Gastroesophageal sphincter (tissue), 3 donors: ENCODE measurements around the gene COMMD9.

ENCODE experiments used
- EP300 ChIP-seq: sonication (generic); formaldehyde crosslinking; IDR thresholded peaks from one replicate; pipeline ENCODE4 v1.6.1; 2017; ENCODE audit warnings: antibody characterized with exemption, mild to moderate bottlenecking
- TF ChIP-seq, protein P1 (sequence below), 4 experiments: fragments of 200-600 bp in 2 of 4; fragments of 450-650 bp in 2 of 4; sonication (generic) in 1 of 4; IDR thresholded peaks; one replicate each; pipeline ENCODE4 v1.5.1; 2017 to 2019; ENCODE audit warnings: antibody characterized with exemption in 4 of 4, mild to moderate bottlenecking in 2 of 4, moderate library complexity in 2 of 4

DNA sequence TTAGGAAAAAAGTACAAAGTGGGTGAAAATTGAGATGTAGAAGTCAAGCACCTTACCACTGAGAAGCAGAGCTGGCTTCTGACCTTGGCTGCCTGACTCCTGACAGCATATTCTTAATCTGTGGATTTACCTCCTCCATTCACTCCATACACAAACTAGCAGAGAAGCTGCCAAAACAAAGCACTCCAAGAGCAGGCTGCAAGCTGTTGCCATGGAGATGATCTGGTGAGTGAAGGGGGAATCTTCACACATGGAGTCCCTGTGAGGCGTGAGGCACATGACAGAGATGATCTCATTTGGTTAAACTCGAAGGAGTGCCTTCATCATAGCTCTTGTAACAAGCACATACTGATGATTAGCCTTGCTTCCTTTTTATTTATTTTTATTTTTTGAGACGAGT is 16.1 kb downstream of the COMMD9 start:
- TF ChIP-seq, protein P1, sequence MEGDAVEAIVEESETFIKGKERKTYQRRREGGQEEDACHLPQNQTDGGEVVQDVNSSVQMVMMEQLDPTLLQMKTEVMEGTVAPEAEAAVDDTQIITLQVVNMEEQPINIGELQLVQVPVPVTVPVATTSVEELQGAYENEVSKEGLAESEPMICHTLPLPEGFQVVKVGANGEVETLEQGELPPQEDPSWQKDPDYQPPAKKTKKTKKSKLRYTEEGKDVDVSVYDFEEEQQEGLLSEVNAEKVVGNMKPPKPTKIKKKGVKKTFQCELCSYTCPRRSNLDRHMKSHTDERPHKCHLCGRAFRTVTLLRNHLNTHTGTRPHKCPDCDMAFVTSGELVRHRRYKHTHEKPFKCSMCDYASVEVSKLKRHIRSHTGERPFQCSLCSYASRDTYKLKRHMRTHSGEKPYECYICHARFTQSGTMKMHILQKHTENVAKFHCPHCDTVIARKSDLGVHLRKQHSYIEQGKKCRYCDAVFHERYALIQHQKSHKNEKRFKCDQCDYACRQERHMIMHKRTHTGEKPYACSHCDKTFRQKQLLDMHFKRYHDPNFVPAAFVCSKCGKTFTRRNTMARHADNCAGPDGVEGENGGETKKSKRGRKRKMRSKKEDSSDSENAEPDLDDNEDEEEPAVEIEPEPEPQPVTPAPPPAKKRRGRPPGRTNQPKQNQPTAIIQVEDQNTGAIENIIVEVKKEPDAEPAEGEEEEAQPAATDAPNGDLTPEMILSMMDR (IDR thresholded peaks at IDR 0.05): no peak
- no peak for TF ChIP-seq EP300
